Mammary epithelial cell (primary cell): ENCODE data around the gene BAX.

Experiments used
- CTCF ChIP-seq, 2 donors: IDR thresholded peaks in 1 of 2; conservative IDR thresholded peaks in 1 of 2; 2 replicates each; pipeline ENCODE4 v1.5.1; 2011 to 2012; ENCODE audit warnings: inconsistent platforms in 2 of 2, low read length in 2 of 2, mild to moderate bottlenecking in 2 of 2, control low read depth in 1 of 2, low read depth in 1 of 2; ENCODE audit not compliant: insufficient read depth in 1 of 2; ENCODE audit errors: extremely low read depth in 1 of 2
- EZH2 ChIP-seq: IDR thresholded peaks from 2 replicates; pipeline ENCODE4 v1.6.1; 2012; ENCODE audit warnings: low read length, inconsistent platforms, borderline replicate concordance

- TF ChIP-seq CTCF (conservative IDR thresholded peaks at IDR 0.05 in 1 of 2, IDR thresholded peaks at IDR 0.05 in 1 of 2; ENCODE audit: extremely low read depth in 1 of 2, insufficient read depth in 1 of 2, low read depth in 1 of 2, low read length in 2 of 2) (no peak), EZH2 (no peak)
Measured at GRCh38 chr19:48933382-48933932, 21.2 kb upstream of the BAX start, which contains the start of gene DHDH.
